Activated naive CD4-positive, alpha-beta T cell treated with anti-CD3 and anti-CD28 coated beads, Interleukin-2, amount 50 U/mL, for 24 hours (primary cell): ENCODE results near the gene HIRA.
A peak's percentile ranks its signal among the peaks of the same experiment; 100 is the strongest.

Source experiments
- H3K27ac Mint-ChIP-seq: one replicate; pipeline ENCODE4 v1.8.0; 2021; ENCODE audit warnings: mild to moderate bottlenecking, mixed read lengths
- H3K27me3 Mint-ChIP-seq: one replicate; pipeline ENCODE4 v1.8.0; 2021; ENCODE audit warnings: mixed read lengths
- H3K36me3 Mint-ChIP-seq: one replicate; pipeline ENCODE4 v1.8.0; 2021; ENCODE audit warnings: mixed read lengths
- H3K4me1 Mint-ChIP-seq: one replicate; pipeline ENCODE4 v1.8.0; 2021; ENCODE audit warnings: mixed read lengths
- H3K4me3 Mint-ChIP-seq: one replicate; pipeline ENCODE4 v1.8.0; 2021; ENCODE audit warnings: mild to moderate bottlenecking, mixed read lengths
- H3K9me3 Mint-ChIP-seq: one replicate; pipeline ENCODE4 v1.8.0; 2021; ENCODE audit warnings: mixed read lengths

Gene HIRA

GRCh38 chr22:19466848-19467752, 35.6 kb upstream of the HIRA start:
- H3K4me1 Mint-ChIP-seq: peaks cover 4% of the 10 kb centered on the region
- H3K4me3 Mint-ChIP-seq: no peak overlapping the region
- no peaks in the 10 kb centered on the region for H3K9me3 Mint-ChIP-seq
- H3K27ac Mint-ChIP-seq: no peak overlapping the region
- no peaks in the 10 kb centered on the region for H3K27me3 Mint-ChIP-seq
- H3K36me3 Mint-ChIP-seq: peaks cover 19% of the 10 kb centered on the region

GRCh38 chr22:19466126-19466716, 34.7 kb upstream of the HIRA start:
- Mint-ChIP-seq H3K4me3 (no peak overlapping the region), H3K4me1 (peaks cover 4% of the 10 kb centered on the region), H3K27me3 (no peaks in the 10 kb centered on the region), H3K9me3 (no peaks in the 10 kb centered on the region), H3K27ac (no peak overlapping the region), H3K36me3 (peaks cover 16% of the 10 kb centered on the region)

- Mint-ChIP-seq H3K9me3 (no peaks in the 10 kb centered on the region), H3K36me3 (peaks cover 16% of the 10 kb centered on the region), H3K27me3 (no peaks in the 10 kb centered on the region), H3K27ac (no peak overlapping the region), H3K4me3 (no peak overlapping the region), H3K4me1 (peaks cover 4% of the 10 kb centered on the region)
Measured at GRCh38 chr22:19464975-19465374, 33.4 kb upstream of the HIRA start.

- H3K4me3 Mint-ChIP-seq: no peak overlapping the region
- H3K36me3 Mint-ChIP-seq: peaks cover 16% of the 10 kb centered on the region
- no peak overlapping the region for H3K27ac Mint-ChIP-seq
- H3K27me3 Mint-ChIP-seq: no peaks in the 10 kb centered on the region
- no peaks in the 10 kb centered on the region for H3K9me3 Mint-ChIP-seq
- peaks cover 4% of the 10 kb centered on the region for H3K4me1 Mint-ChIP-seq
Measured at GRCh38 chr22:19464546-19464945, 33.0 kb upstream of the HIRA start.

GRCh38 chr22:19463491-19464469, 32.2 kb upstream of the HIRA start:
- no peak overlapping the region for H3K4me3 Mint-ChIP-seq
- no peaks in the 10 kb centered on the region for H3K9me3 Mint-ChIP-seq
- no peaks in the 10 kb centered on the region for H3K27me3 Mint-ChIP-seq
- peak overlapping the region; percentile 18 for H3K27ac Mint-ChIP-seq
- H3K36me3 Mint-ChIP-seq: peaks cover 16% of the 10 kb centered on the region
- H3K4me1 Mint-ChIP-seq: peaks cover 4% of the 10 kb centered on the region

GRCh38 chr22:19463008-19463407, 31.5 kb upstream of the HIRA start:
- Mint-ChIP-seq H3K27ac (no peak overlapping the region), H3K9me3 (no peaks in the 10 kb centered on the region), H3K27me3 (no peaks in the 10 kb centered on the region), H3K4me3 (no peak overlapping the region), H3K36me3 (peaks cover 12% of the 10 kb centered on the region), H3K4me1 (peaks cover 4% of the 10 kb centered on the region)

GRCh38 chr22:19461506-19461905, 30.0 kb upstream of the HIRA start:
- peaks cover 4% of the 10 kb centered on the region for H3K4me1 Mint-ChIP-seq
- no peak overlapping the region for H3K4me3 Mint-ChIP-seq
- no peaks in the 10 kb centered on the region for H3K27me3 Mint-ChIP-seq
- no peak overlapping the region for H3K27ac Mint-ChIP-seq
- peaks cover 9% of the 10 kb centered on the region for H3K36me3 Mint-ChIP-seq
- no peaks in the 10 kb centered on the region for H3K9me3 Mint-ChIP-seq

GRCh38 chr22:19460036-19460435, 28.5 kb upstream of the HIRA start:
- no peak overlapping the region for H3K27ac Mint-ChIP-seq
- no peaks in the 10 kb centered on the region for H3K4me1 Mint-ChIP-seq
- no peak overlapping the region for H3K4me3 Mint-ChIP-seq
- H3K27me3 Mint-ChIP-seq: no peaks in the 10 kb centered on the region
- H3K36me3 Mint-ChIP-seq: peaks cover 11% of the 10 kb centered on the region
- no peaks in the 10 kb centered on the region for H3K9me3 Mint-ChIP-seq

GRCh38 chr22:19457828-19458428, 26.4 kb upstream of the HIRA start:
- Mint-ChIP-seq H3K36me3 (peaks cover 15% of the 10 kb centered on the region), H3K4me3 (no peak overlapping the region), H3K27me3 (no peaks in the 10 kb centered on the region), H3K4me1 (peaks cover 5% of the 10 kb centered on the region), H3K9me3 (no peaks in the 10 kb centered on the region), H3K27ac (no peak overlapping the region)

- Mint-ChIP-seq H3K9me3 (no peaks in the 10 kb centered on the region), H3K27ac (no peak overlapping the region), H3K4me1 (peaks cover 5% of the 10 kb centered on the region), H3K27me3 (no peaks in the 10 kb centered on the region), H3K36me3 (peaks cover 15% of the 10 kb centered on the region), H3K4me3 (no peak overlapping the region)
Measured at GRCh38 chr22:19456541-19456940, 25.0 kb upstream of the HIRA start.

GRCh38 chr22:19455585-19456370, 24.2 kb upstream of the HIRA start:
- Mint-ChIP-seq H3K36me3 (peaks cover 15% of the 10 kb centered on the region), H3K27me3 (no peaks in the 10 kb centered on the region), H3K4me3 (no peak overlapping the region), H3K4me1 (peaks cover 5% of the 10 kb centered on the region), H3K27ac (no peak overlapping the region), H3K9me3 (no peaks in the 10 kb centered on the region)

GRCh38 chr22:19455033-19455432, 23.5 kb upstream of the HIRA start:
- peaks cover 5% of the 10 kb centered on the region for H3K4me1 Mint-ChIP-seq
- H3K9me3 Mint-ChIP-seq: no peaks in the 10 kb centered on the region
- H3K27ac Mint-ChIP-seq: no peak overlapping the region
- no peak overlapping the region for H3K4me3 Mint-ChIP-seq
- peaks cover 15% of the 10 kb centered on the region for H3K36me3 Mint-ChIP-seq
- H3K27me3 Mint-ChIP-seq: no peaks in the 10 kb centered on the region

- H3K27ac Mint-ChIP-seq: peak overlapping the region; percentile 56
- no peaks in the 10 kb centered on the region for H3K9me3 Mint-ChIP-seq
Measured at GRCh38 chr22:19454156-19454555, 22.6 kb upstream of the HIRA start.

GRCh38 chr22:19453718-19454117, 22.2 kb upstream of the HIRA start:
- H3K9me3 Mint-ChIP-seq: no peaks in the 10 kb centered on the region
- H3K4me3 Mint-ChIP-seq: no peak overlapping the region
- H3K27me3 Mint-ChIP-seq: no peaks in the 10 kb centered on the region
- peaks cover 15% of the 10 kb centered on the region for H3K36me3 Mint-ChIP-seq
- no peak overlapping the region for H3K27ac Mint-ChIP-seq
- peaks cover 6% of the 10 kb centered on the region for H3K4me1 Mint-ChIP-seq

More at GRCh38 chr22:19454156-19454555, 22.6 kb upstream of the HIRA start:
- H3K27me3 Mint-ChIP-seq: no peaks in the 10 kb centered on the region
- peaks cover 5% of the 10 kb centered on the region for H3K4me1 Mint-ChIP-seq
- peaks cover 15% of the 10 kb centered on the region for H3K36me3 Mint-ChIP-seq
- no peak overlapping the region for H3K4me3 Mint-ChIP-seq
